Measurements from ENCODE around the gene SLC7A14. TPM values are rescaled to one million over a fixed set of nuclear protein-coding genes. Genes with fewer than 3 reads are reported as not detected.

SLC7A14 gene
- total RNA-seq, 3 donors from 2014 or later, result 0.15 TPM; not detected in 2

DNA sequence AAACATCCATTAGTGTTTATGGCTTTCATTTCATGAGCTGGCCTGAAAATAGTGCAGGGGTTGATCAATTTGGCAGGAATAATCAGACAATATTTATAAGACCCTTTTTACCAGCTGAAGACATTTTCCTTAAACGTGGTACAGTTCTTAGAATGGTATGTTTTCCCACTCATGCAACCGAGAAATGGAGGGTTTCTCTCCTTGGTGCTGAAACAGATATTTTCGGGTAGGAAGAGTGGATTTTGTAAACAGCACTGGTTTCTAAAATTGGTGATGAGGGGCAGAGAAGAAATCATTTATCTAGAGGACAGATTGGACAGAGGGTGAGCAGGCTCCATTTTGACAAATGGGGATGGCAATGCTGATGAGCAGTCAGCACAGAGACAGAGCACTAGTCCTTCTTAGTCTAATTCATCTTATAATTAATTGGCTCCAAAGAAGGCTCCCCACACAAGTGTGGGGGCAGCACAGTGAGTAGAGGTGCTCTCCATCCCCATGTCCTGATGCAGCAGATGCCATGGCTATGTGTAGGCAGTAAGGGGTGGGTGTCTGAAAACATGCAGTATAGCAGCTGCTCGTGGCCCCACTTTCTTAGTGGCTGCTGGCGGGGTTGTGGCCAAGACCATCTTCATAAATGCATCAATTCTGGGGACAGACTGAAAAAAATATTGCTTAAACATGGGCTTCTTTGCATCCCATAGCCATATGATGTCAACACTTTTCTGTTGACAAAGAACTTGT lies 18.1 kb upstream of the SLC7A14 start:
- DNase-seq (ENCODE audit: low spot score in 2 of 2), result no peak
- no peak for TF ChIP-seq CTCF (IDR thresholded peaks at IDR 0.05)
- no peak for TF ChIP-seq POLR2AphosphoS5 (IDR thresholded peaks at IDR 0.05)
- no peak for TF ChIP-seq POLR2A (IDR thresholded peaks at IDR 0.05)

GRCh38 chr3:170602556-170602955 lies 16.7 kb upstream of the SLC7A14 start:
- Histone ChIP-seq H3K27ac (no peak overlapping the region), H3K4me3 (no peak overlapping the region), H3K36me3 (no peaks in the 10 kb centered on the region), H3K9me3 (no peaks in the 10 kb centered on the region), H3K27me3 (no peaks in the 10 kb centered on the region), H3K4me1 (no peaks in the 10 kb centered on the region)
- no peak for DNase-seq (ENCODE audit: low spot score in 2 of 2)
- TF ChIP-seq POLR2AphosphoS5 (IDR thresholded peaks at IDR 0.05), result no peak
- no peak for TF ChIP-seq CTCF (IDR thresholded peaks at IDR 0.05)
- TF ChIP-seq POLR2A (IDR thresholded peaks at IDR 0.05), result no peak
- intact Hi-C loops (cut with DNase I; ENCODE audit: low total_unique reads), result no loop called here

More for the DNA sequence above, 18.1 kb upstream of the SLC7A14 start:
- Histone ChIP-seq H3K9me3 (no peaks in the 10 kb centered on the region), H3K4me3 (no peak overlapping the region), H3K4me1 (no peaks in the 10 kb centered on the region), H3K27me3 (no peaks in the 10 kb centered on the region), H3K27ac (no peak overlapping the region), H3K36me3 (no peaks in the 10 kb centered on the region)
- intact Hi-C loops (cut with DNase I; ENCODE audit: low total_unique reads), result no loop called here

- DNase-seq (ENCODE audit: low spot score in 2 of 2), result no peak
- intact Hi-C loops (cut with DNase I; ENCODE audit: low total_unique reads), result no loop called here
- H3K4me1 ChIP-seq, result no peaks in the 10 kb centered on the region
- H3K27ac ChIP-seq, result no peak overlapping the region
- no peak overlapping the region for H3K4me3 ChIP-seq
- TF ChIP-seq CTCF (IDR thresholded peaks at IDR 0.05), result no peak
- no peak for TF ChIP-seq POLR2A (IDR thresholded peaks at IDR 0.05)
- TF ChIP-seq POLR2AphosphoS5 (IDR thresholded peaks at IDR 0.05), result no peak
- no peaks in the 10 kb centered on the region for H3K36me3 ChIP-seq
- no peaks in the 10 kb centered on the region for H3K9me3 ChIP-seq
- H3K27me3 ChIP-seq, result no peaks in the 10 kb centered on the region
Observed at GRCh38 chr3:170600005-170600624, 14.2 kb upstream of the SLC7A14 start.

DNA sequence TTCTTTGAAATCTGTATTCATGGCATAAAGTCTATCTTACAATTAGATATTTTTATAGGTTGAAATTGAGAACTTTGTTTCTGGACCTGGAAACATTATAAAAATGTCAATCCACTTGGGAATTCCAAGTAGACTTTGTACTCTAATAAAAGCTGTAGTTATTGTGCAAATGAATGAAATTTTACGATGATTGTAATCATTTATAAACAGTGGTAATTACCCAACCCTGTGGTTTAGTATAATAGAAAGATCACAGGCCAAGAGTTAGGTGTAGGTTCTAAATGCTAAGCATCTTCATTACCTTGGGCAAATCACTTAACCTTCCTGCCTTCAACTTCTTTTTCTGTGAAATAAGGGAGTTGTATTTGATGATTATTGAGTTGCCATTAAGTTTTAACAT lies 13.2 kb upstream of the SLC7A14 start:
- intact Hi-C loops (cut with DNase I; ENCODE audit: low total_unique reads), result no loop called here
- no peak for TF ChIP-seq POLR2A (IDR thresholded peaks at IDR 0.05)
- TF ChIP-seq CTCF (IDR thresholded peaks at IDR 0.05), result no peak
- TF ChIP-seq POLR2AphosphoS5 (IDR thresholded peaks at IDR 0.05), result no peak

GRCh38 chr3:170598091-170598502 lies 12.2 kb upstream of the SLC7A14 start:
- TF ChIP-seq POLR2A (IDR thresholded peaks at IDR 0.05), result no peak
- intact Hi-C loops (cut with DNase I; ENCODE audit: low total_unique reads), result no loop called here

More for the DNA sequence above, 13.2 kb upstream of the SLC7A14 start:
- H3K4me1 ChIP-seq, result no peaks in the 10 kb centered on the region
- no peaks in the 10 kb centered on the region for H3K36me3 ChIP-seq
- H3K27me3 ChIP-seq, result no peaks in the 10 kb centered on the region
- no peaks in the 10 kb centered on the region for H3K9me3 ChIP-seq
- DNase-seq (ENCODE audit: low spot score in 2 of 2), result no peak
- no peak overlapping the region for H3K27ac ChIP-seq
- no peak overlapping the region for H3K4me3 ChIP-seq

More at GRCh38 chr3:170598091-170598502, 12.2 kb upstream of the SLC7A14 start:
- Histone ChIP-seq H3K9me3 (no peaks in the 10 kb centered on the region), H3K36me3 (no peaks in the 10 kb centered on the region), H3K27ac (no peak overlapping the region), H3K4me3 (no peak overlapping the region), H3K27me3 (no peaks in the 10 kb centered on the region), H3K4me1 (no peaks in the 10 kb centered on the region)
- DNase-seq (ENCODE audit: low spot score in 2 of 2), result no peak
